ENCODE measurements around the gene YPEL2.
"Not testable (repeated sequence)": the region's sequence is repeated elsewhere in the genome, so short reads cannot be mapped to it uniquely, and the experiment has no call there.

YPEL2 gene

DNA sequence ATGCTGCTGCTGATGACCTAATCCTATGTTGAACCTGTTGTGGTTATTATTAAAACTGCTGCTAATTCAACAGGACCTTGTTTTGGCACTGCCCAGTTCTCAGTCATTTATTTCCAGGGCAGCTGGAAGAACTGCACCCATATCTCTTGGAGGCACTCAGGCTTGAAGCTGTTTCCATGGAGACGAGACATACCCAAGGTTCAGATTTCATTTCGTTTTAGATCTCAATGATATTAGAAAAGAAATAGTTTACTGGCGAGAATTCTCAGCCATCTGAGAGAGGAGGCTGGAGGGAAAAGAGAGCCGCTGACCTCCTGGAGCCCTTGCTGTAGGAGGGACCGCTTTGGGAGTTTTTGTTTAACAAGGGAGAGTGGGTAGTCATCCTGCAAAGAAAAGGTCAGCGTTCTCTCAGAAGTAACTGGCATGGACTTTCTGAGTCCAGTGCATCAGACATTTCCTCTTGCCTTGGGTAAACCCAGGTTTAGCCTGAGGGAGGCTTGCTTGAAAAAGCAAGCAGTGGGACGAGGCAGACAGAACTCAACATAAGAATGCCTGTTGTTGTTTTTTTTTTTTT lies 75.4 kb downstream of the YPEL2 start:
- Histone ChIP-seq H3K4me1 (ENCODE audit: insufficient read depth, low read length) (peaks cover 6% of the 10 kb centered on the region; the same call in 1 of the 2 replicates), H3K9ac (ENCODE audit: low read depth, low read length) (no peak overlapping the region), H3K36me3 (ENCODE audit: insufficient read depth, low read length) (no peaks in the 10 kb centered on the region), H3K9me3 (ENCODE audit: control insufficient read depth, insufficient read depth, low read length) (peaks cover 7% of the 10 kb centered on the region)

- Histone ChIP-seq H3K9ac (ENCODE audit: low read depth, low read length) (no peak overlapping the region), H3K4me1 (ENCODE audit: insufficient read depth, low read length) (peaks cover 6% of the 10 kb centered on the region; the same call in 1 of the 2 replicates), H3K9me3 (ENCODE audit: control insufficient read depth, insufficient read depth, low read length) (peaks cover 7% of the 10 kb centered on the region), H3K36me3 (ENCODE audit: insufficient read depth, low read length) (no peaks in the 10 kb centered on the region)
Observed at GRCh38 chr17:59409336-59410048, 78.0 kb downstream of the YPEL2 start.

- H3K9me3 ChIP-seq (ENCODE audit: control insufficient read depth, insufficient read depth, low read length), result peaks cover 7% of the 10 kb centered on the region
- no peaks in the 10 kb centered on the region for H3K36me3 ChIP-seq (ENCODE audit: insufficient read depth, low read length)
- H3K4me1 ChIP-seq (ENCODE audit: insufficient read depth, low read length), result peaks cover 6% of the 10 kb centered on the region; the same call in 1 of the 2 replicates
- H3K9ac ChIP-seq (ENCODE audit: low read depth, low read length), result no peak overlapping the region
Observed at GRCh38 chr17:59410049-59410437, 78.6 kb downstream of the YPEL2 start.

- H3K36me3 ChIP-seq (ENCODE audit: insufficient read depth, low read length); H3K9ac ChIP-seq (ENCODE audit: low read depth, low read length); H3K9me3 ChIP-seq (ENCODE audit: control insufficient read depth, insufficient read depth, low read length); H3K4me1 ChIP-seq (ENCODE audit: insufficient read depth, low read length): not testable (repeated sequence)
Observed at GRCh38 chr17:59412431-59412830, 81.0 kb downstream of the YPEL2 start.

DNA sequence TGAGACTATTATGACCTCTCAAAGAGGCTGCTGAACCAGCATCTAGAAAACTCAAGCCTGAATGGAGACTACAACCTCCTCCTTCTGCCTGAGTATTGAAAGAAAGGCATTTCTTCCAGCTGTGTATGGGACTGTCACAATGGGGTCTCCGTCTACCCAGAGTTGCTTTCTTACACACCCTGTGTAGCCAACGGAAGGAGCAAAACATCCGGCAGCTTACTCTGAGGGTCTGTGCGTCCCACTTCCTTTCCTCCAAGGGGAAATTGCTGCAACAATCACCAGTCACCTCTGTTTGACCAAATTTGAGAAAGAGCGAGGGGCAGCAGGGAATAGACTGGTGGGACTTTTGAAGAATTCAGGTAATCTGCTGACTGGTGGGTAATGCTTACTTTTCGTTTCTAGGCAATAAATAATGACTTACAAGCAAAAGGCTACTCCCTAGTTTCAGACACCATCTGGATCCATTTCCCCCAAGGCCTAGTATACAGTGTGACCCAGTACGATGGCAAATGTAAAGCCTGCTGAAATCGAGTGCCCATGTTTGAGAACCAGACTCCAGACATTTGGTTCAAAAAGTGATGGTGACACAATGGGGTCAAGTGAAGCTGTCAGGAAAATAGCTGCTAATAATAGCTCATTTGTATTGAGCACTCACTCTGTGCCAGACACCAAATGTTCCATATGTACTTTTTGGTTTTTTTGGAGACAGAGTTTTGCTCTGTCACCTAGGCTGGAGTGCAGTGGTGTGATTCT lies 81.7 kb downstream of the YPEL2 start:
- H3K9ac ChIP-seq (ENCODE audit: low read depth, low read length), result no peak overlapping the region
- no peaks in the 10 kb centered on the region for H3K36me3 ChIP-seq (ENCODE audit: insufficient read depth, low read length)
- no peaks in the 10 kb centered on the region for H3K4me1 ChIP-seq (ENCODE audit: insufficient read depth, low read length)
- peaks cover 7% of the 10 kb centered on the region for H3K9me3 ChIP-seq (ENCODE audit: control insufficient read depth, insufficient read depth, low read length)

GRCh38 chr17:59415397-59415796 lies 83.9 kb downstream of the YPEL2 start:
- Histone ChIP-seq H3K9me3 (ENCODE audit: control insufficient read depth, insufficient read depth, low read length) (no peaks in the 10 kb centered on the region), H3K4me1 (ENCODE audit: insufficient read depth, low read length) (no peaks in the 10 kb centered on the region), H3K36me3 (ENCODE audit: insufficient read depth, low read length) (no peaks in the 10 kb centered on the region), H3K9ac (ENCODE audit: low read depth, low read length) (no peak overlapping the region)

DNA sequence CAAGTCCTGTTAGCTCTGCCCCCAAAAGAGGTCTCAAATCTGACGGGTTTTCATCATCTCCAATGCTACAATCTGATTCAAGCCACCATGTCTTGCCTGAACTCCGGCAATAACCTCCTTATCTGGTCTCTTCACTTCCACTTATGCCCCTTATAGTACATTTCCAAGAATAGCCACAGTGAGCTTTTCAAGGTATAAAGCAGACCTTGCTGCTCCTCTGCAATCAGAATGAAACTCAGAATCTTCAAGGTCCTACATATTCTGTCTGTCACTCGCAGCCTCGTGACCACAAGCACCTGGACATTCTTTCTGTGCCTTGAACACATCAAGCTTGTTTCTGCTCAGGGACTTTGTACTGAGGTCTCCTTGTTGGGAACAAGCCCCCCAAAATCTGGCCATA lies 84.7 kb downstream of the YPEL2 start:
- Histone ChIP-seq H3K9me3 (ENCODE audit: control insufficient read depth, insufficient read depth, low read length) (no peaks in the 10 kb centered on the region), H3K36me3 (ENCODE audit: insufficient read depth, low read length) (no peaks in the 10 kb centered on the region), H3K9ac (ENCODE audit: low read depth, low read length) (no peak overlapping the region), H3K4me1 (ENCODE audit: insufficient read depth, low read length) (no peaks in the 10 kb centered on the region)

DNA sequence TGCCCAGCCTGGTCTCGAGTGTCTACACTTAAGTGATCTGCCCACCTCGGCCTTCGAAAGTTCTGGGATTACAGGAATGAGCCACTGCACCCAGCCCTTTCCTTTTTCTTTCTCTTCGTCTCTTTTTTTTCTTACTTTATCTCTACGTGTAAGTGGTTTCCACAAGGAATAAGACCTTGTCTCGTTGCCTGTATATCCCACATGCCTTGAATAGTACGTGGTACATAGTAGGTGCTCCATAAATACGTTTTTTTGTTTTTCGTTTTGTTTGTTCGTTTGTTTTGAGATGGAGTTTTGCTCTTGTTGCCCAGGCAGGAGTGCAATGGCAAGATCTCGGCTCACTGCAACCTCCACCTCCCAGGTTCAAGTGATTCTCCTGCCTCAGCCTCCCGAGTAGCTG lies 86.0 kb downstream of the YPEL2 start:
- Histone ChIP-seq H3K9me3 (ENCODE audit: control insufficient read depth, insufficient read depth, low read length) (no peaks in the 10 kb centered on the region), H3K4me1 (ENCODE audit: insufficient read depth, low read length) (no peaks in the 10 kb centered on the region), H3K9ac (ENCODE audit: low read depth, low read length) (no peak overlapping the region), H3K36me3 (ENCODE audit: insufficient read depth, low read length) (no peaks in the 10 kb centered on the region)

GRCh38 chr17:59418732-59419166 lies 87.3 kb downstream of the YPEL2 start:
- Histone ChIP-seq H3K9me3 (ENCODE audit: control insufficient read depth, insufficient read depth, low read length) (no peaks in the 10 kb centered on the region), H3K4me1 (ENCODE audit: insufficient read depth, low read length) (no peaks in the 10 kb centered on the region), H3K9ac (ENCODE audit: low read depth, low read length) (no peak overlapping the region), H3K36me3 (ENCODE audit: insufficient read depth, low read length) (no peaks in the 10 kb centered on the region)

DNA sequence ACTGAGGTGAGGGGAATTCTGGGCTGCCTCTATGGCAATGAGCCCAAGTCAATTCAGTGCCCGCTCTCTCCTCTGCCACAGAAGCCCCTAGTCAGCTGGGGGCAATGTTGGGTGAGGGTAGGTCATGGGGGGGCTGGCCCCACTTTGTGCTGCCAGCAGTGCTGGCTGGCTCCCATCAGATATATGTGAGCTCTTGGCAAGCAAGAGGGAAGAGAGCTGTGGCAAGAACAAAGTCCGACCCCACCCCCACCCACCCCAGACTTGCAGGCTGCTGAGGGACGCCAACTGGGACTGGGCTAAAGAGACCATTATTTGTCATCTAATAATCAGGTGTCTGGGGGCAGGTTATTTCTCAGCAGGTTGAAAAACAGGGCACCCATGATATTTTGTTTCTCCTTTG lies 89.4 kb downstream of the YPEL2 start:
- H3K36me3 ChIP-seq (ENCODE audit: insufficient read depth, low read length), result no peaks in the 10 kb centered on the region

GRCh38 chr17:59421722-59422121 lies 90.3 kb downstream of the YPEL2 start:
- Histone ChIP-seq H3K9me3 (ENCODE audit: control insufficient read depth, insufficient read depth, low read length) (no peaks in the 10 kb centered on the region), H3K36me3 (ENCODE audit: insufficient read depth, low read length) (no peaks in the 10 kb centered on the region), H3K4me1 (ENCODE audit: insufficient read depth, low read length) (peaks cover 15% of the 10 kb centered on the region), H3K9ac (ENCODE audit: low read depth, low read length) (no peak overlapping the region)

More for the DNA sequence above, 89.4 kb downstream of the YPEL2 start:
- H3K9ac ChIP-seq (ENCODE audit: low read depth, low read length), result no peak overlapping the region
- peaks cover 10% of the 10 kb centered on the region for H3K4me1 ChIP-seq (ENCODE audit: insufficient read depth, low read length)
- H3K9me3 ChIP-seq (ENCODE audit: control insufficient read depth, insufficient read depth, low read length), result no peaks in the 10 kb centered on the region

DNA sequence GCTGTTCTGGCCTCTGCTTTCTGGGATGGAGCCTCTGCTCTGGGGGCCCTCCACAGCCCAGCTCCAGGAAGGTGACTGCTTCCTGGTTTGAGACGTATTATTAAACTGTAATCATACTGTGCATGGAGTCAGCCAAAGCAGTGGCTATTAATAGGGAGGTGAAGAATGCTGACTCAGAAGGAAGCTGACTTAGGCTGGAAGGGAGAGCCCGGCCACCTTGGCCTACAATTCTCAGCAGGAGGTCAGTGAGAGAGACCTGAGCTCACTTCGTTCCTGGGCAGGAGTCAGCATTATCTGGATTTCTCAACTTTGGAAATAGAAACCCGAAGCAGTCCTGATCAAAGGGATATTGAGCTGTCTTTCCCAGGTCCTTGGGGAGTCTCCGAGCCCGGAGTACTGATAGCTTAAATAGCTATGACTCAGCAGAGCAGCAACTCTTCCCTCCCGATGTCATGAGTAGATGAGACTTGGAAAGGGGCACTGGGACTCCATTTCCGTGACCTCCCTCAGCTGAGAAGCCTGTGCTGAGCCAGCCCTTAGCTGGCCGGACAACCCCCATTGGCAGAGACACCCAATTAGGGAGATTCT lies 91.8 kb downstream of the YPEL2 start:
- Histone ChIP-seq H3K9ac (ENCODE audit: low read depth, low read length) (no peak overlapping the region), H3K4me1 (ENCODE audit: insufficient read depth, low read length) (peaks cover 26% of the 10 kb centered on the region)

DNA sequence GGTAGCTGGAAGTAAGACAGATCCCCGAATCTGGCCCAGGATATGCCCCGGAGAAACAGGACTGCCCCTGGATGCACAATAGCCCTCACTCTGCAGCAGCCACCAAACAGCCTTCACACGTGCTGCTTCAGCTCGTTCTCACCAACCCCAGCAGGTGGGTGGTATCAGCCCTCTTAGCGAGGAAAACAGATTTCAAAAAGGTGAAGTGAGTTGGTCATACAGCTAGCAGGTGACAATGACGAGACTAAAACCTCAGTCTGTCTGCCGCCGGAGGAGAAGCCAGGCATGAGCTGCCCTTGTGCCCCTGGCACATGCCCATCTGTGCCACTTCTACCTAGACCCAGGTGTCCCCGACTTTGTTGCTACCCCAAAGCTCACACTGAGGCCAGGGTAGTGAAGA lies 92.4 kb downstream of the YPEL2 start:
- Histone ChIP-seq H3K4me1 (ENCODE audit: insufficient read depth, low read length) (peaks cover 26% of the 10 kb centered on the region), H3K9ac (ENCODE audit: low read depth, low read length) (no peak overlapping the region), H3K9me3 (ENCODE audit: control insufficient read depth, insufficient read depth, low read length) (no peaks in the 10 kb centered on the region), H3K36me3 (ENCODE audit: insufficient read depth, low read length) (no peaks in the 10 kb centered on the region)

More for the DNA sequence above, 91.8 kb downstream of the YPEL2 start:
- Histone ChIP-seq H3K9me3 (ENCODE audit: control insufficient read depth, insufficient read depth, low read length) (no peaks in the 10 kb centered on the region), H3K36me3 (ENCODE audit: insufficient read depth, low read length) (no peaks in the 10 kb centered on the region)

DNA sequence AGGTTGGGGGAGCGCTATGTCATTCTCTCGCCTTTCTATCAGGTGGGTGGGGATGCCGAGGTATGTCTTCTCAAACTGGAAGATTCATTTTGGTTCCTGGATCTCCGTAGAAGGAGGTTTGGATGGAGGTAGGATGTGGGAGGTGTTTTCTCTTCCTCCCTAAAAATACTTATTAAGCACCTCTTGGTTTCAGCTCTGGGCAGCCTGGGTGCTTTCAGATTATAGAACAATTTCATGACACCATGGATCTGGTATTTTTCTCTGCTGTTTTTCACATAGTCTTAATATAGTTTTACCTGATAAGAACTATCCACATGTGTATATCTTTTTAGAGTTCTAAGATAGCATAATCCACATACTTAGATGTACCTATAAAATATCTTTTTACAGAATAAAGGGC lies 92.9 kb downstream of the YPEL2 start:
- Histone ChIP-seq H3K9me3 (ENCODE audit: control insufficient read depth, insufficient read depth, low read length) (no peaks in the 10 kb centered on the region), H3K9ac (ENCODE audit: low read depth, low read length) (no peak overlapping the region), H3K4me1 (ENCODE audit: insufficient read depth, low read length) (peaks cover 26% of the 10 kb centered on the region), H3K36me3 (ENCODE audit: insufficient read depth, low read length) (no peaks in the 10 kb centered on the region)
